Gastroesophageal sphincter (tissue), 4 donors: Measurements from ENCODE around the gene ASF1A. TPM values are rescaled to one million over a fixed set of nuclear protein-coding genes. Genes with fewer than 3 reads are reported as not detected.

Experiments used
- ATAC-seq: fragments of 150-250 bp; one replicate; pipeline ENCODE4 v1.9.1; 2016; ENCODE audit warnings: mild to moderate bottlenecking, moderate library complexity
- H3K27ac ChIP-seq, 4 donors: fragments of 200-600 bp; sonication (generic) in 3 of 4; 1 replicate in 3 of 4; 2 replicates in 1 of 4; pipeline ENCODE4 v1.5.1; 2016 to 2019
- H3K27me3 ChIP-seq: fragments of 200-600 bp; sonication (generic); one replicate; pipeline ENCODE4 v1.5.1; 2019
- H3K36me3 ChIP-seq, 2 donors: fragments of 200-600 bp; sonication (generic); one replicate each; pipeline ENCODE4 v1.5.1; 2019; ENCODE audit warnings: control low read depth in 1 of 2
- H3K4me1 ChIP-seq, 3 donors: fragments of 200-600 bp; sonication (generic); 1 replicate in 2 of 3; 2 replicates in 1 of 3; pipeline ENCODE4 v1.5.1; 2016 to 2019; ENCODE audit warnings: control low read depth in 2 of 3
- H3K4me3 ChIP-seq, 2 donors: fragments of 200-600 bp; sonication (generic); one replicate each; pipeline ENCODE4 v1.5.1; 2019; ENCODE audit warnings: mild to moderate bottlenecking in 1 of 2, moderate library complexity in 1 of 2
- H3K9me3 ChIP-seq, 3 donors: fragments of 200-600 bp; sonication (generic); one replicate each; pipeline ENCODE4 v1.5.1; 2017 to 2019; ENCODE audit warnings: control low read depth in 2 of 3
- EP300 ChIP-seq: sonication (generic); formaldehyde crosslinking; IDR thresholded peaks from one replicate; pipeline ENCODE4 v1.6.1; 2017; ENCODE audit warnings: antibody characterized with exemption, mild to moderate bottlenecking
- POLR2A ChIP-seq, 2 donors: fragments of 450-650 bp; IDR thresholded peaks; one replicate each; pipeline ENCODE4 v1.6.1; 2017; ENCODE audit warnings: antibody characterized with exemption in 2 of 2, mild to moderate bottlenecking in 2 of 2, moderate library complexity in 1 of 2
- POLR2AphosphoS5 ChIP-seq: sonication (generic); formaldehyde crosslinking; IDR thresholded peaks from one replicate; pipeline ENCODE4 v1.6.1; 2017; ENCODE audit warnings: antibody characterized with exemption
- WGBS, 2 donors: methylation state at CpG; one replicate each; pipeline ENCODE4 v1.1.5; 2018; ENCODE audit warnings: low coverage in 1 of 2; 5-methylcytosine and 5-hydroxymethylcytosine counted together
- total RNA-seq, 4 donors: library from RNA; depleted of rRNA; stranded (reverse); fragments of >200 nt; gene quantifications; one replicate each; pipeline ENCODE4 v1.1.0, GENCODE V29; 2016
- TF ChIP-seq, protein P1 (sequence below), 4 experiments: fragments of 200-600 bp in 2 of 4; fragments of 450-650 bp in 2 of 4; sonication (generic) in 1 of 4; IDR thresholded peaks; one replicate each; pipeline ENCODE4 v1.5.1; 2017 to 2019; ENCODE audit warnings: antibody characterized with exemption in 4 of 4, mild to moderate bottlenecking in 2 of 4, moderate library complexity in 2 of 4

Gene ASF1A
- total RNA-seq, 4 donors from 2014 or later = 10.0 to 23.3 (median 13.6) TPM

DNA sequence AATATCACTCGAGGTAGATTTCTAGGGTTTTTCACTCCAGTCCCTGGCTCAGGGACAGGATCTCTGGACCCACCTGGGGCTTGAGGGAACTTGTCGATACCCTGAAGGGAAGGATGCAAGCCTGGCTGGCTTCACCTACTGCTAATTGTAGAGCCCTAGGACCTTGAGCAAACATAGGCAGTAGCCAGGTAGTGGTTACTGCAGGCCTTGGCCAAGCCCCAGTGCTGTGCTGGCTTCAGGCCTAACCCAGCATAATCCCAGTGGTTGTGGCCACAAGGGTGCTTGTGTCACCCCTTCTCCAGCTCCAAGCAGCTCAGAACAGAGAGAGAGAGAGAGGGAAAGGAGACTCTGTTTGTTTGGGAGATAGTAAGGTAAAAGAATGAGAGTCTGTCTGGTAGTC lies 46.8 kb downstream of the ASF1A start:
- H3K36me3 ChIP-seq = no peaks in the 10 kb centered on the region
- no peak overlapping the region for H3K27ac ChIP-seq
- H3K4me3 ChIP-seq = no peak overlapping the region
- H3K9me3 ChIP-seq = peaks cover 0 to 15% (median 0%) of the 10 kb centered on the region in 3 donors
- no peak for TF ChIP-seq EP300
- TF ChIP-seq, protein P1, sequence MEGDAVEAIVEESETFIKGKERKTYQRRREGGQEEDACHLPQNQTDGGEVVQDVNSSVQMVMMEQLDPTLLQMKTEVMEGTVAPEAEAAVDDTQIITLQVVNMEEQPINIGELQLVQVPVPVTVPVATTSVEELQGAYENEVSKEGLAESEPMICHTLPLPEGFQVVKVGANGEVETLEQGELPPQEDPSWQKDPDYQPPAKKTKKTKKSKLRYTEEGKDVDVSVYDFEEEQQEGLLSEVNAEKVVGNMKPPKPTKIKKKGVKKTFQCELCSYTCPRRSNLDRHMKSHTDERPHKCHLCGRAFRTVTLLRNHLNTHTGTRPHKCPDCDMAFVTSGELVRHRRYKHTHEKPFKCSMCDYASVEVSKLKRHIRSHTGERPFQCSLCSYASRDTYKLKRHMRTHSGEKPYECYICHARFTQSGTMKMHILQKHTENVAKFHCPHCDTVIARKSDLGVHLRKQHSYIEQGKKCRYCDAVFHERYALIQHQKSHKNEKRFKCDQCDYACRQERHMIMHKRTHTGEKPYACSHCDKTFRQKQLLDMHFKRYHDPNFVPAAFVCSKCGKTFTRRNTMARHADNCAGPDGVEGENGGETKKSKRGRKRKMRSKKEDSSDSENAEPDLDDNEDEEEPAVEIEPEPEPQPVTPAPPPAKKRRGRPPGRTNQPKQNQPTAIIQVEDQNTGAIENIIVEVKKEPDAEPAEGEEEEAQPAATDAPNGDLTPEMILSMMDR (IDR thresholded peaks at IDR 0.05) = no peak
- TF ChIP-seq POLR2AphosphoS5 = no peak
- no peak for TF ChIP-seq POLR2A (IDR thresholded peaks at IDR 0.05)
- 71 to 100% methylated on average over 1 to 2 of the region's 2 CpGs for WGBS, 2 donors
- no peaks in the 10 kb centered on the region for H3K27me3 ChIP-seq
- H3K4me1 ChIP-seq = peaks cover 0 to 8% (median 2%) of the 10 kb centered on the region in 3 donors
- no peak for ATAC-seq

DNA sequence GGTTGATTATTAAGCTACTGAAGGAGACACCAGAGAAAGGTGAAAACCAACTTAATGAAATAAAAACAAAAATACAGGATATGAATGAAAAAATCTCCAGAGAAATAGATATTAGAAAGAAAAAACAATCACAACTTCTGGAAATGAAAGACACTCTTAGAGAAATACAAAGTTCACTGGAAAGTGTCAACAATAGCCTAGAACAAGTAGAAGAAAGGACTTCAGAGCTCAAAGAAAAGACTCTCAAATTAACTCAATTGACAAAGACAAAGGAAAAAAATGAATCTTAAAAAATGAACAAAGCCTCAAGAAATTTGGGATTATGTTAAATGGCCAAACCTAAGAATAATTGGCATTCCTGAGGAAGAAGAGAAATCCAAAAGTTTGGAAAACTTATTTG lies 51.3 kb downstream of the ASF1A start:
- Histone ChIP-seq H3K9me3 (peaks cover 0 to 15% (median 0%) of the 10 kb centered on the region in 3 donors), H3K4me3 (no peak overlapping the region), H3K36me3 (no peaks in the 10 kb centered on the region), H3K4me1 (no peaks in the 10 kb centered on the region), H3K27ac (no peak overlapping the region), H3K27me3 (no peaks in the 10 kb centered on the region)
- no peak for TF ChIP-seq POLR2A (IDR thresholded peaks at IDR 0.05)
- TF ChIP-seq POLR2AphosphoS5 = no peak
- no peak for TF ChIP-seq EP300
- TF ChIP-seq, protein P1 (IDR thresholded peaks at IDR 0.05) = no peak
- no peak for ATAC-seq

- TF ChIP-seq, protein P1 (IDR thresholded peaks at IDR 0.05) = no peak
- TF ChIP-seq EP300 (no peak), POLR2AphosphoS5 (no peak), POLR2A (IDR thresholded peaks at IDR 0.05) (no peak)
- WGBS, 2 donors = 92% methylated on average over 2 of the region's 2 CpGs
- H3K4me1 ChIP-seq = no peaks in the 10 kb centered on the region
- no peaks in the 10 kb centered on the region for H3K27me3 ChIP-seq
- H3K9me3 ChIP-seq = no peaks in the 10 kb centered on the region
- H3K27ac ChIP-seq = no peak overlapping the region
- no peak overlapping the region for H3K4me3 ChIP-seq
- H3K36me3 ChIP-seq = no peaks in the 10 kb centered on the region
- ATAC-seq = no peak
These were observed 58.7 kb downstream of the ASF1A start for GRCh38 chr6:118952683-118953082.

GRCh38 chr6:118953391-118953790 lies 59.4 kb downstream of the ASF1A start:
- no peak overlapping the region for H3K4me3 ChIP-seq
- no peaks in the 10 kb centered on the region for H3K4me1 ChIP-seq
- ATAC-seq = no peak
- TF ChIP-seq POLR2A (IDR thresholded peaks at IDR 0.05) (no peak), EP300 (no peak), POLR2AphosphoS5 (no peak)
- TF ChIP-seq, protein P1 (IDR thresholded peaks at IDR 0.05) = no peak
- H3K9me3 ChIP-seq = no peaks in the 10 kb centered on the region
- H3K36me3 ChIP-seq = no peaks in the 10 kb centered on the region
- no peak overlapping the region for H3K27ac ChIP-seq
- H3K27me3 ChIP-seq = no peaks in the 10 kb centered on the region
- 63 to 65% methylated on average over 2 of the region's 2 CpGs for WGBS, 2 donors

Other genes starting within 250 kb of the ASF1A start
- gene CEP85L, start 242.6 kb upstream of the ASF1A start, total RNA-seq = 10 to 100 TPM; 10.9 to 22.6 (median 16.7) TPM
- 10 to 100 TPM in 3 of 4 donors, 1 to 10 TPM in 1; 7.7 to 25.7 (median 16.8) TPM for gene MCM9, start 41.0 kb downstream of the ASF1A start, total RNA-seq
- 10 to 100 TPM in 2 of 4 donors, 1 to 10 TPM in 2; 7.5 to 25.5 (median 10.3) TPM for gene FAM184A, start 184.5 kb downstream of the ASF1A start, total RNA-seq